HCT116 (cell line): Measurements from ENCODE around the gene MYLK. TPM values are rescaled to one million over a fixed set of nuclear protein-coding genes. Genes with fewer than 3 reads are reported as not detected.

Experiments
- ATAC-seq: fragments of 200-7000 bp; cut with Tn5 transposase; 2 replicates; pipeline ENCODE4 v1.9.1; 2020; ENCODE audit warnings: mild to moderate bottlenecking, moderate library complexity
- BruUV-seq: library from RNA; stranded (reverse); fragments of 400-500 nt; replicated peaks from 2 replicates; lab custom pipeline; 2021; lab: Mats Ljungman, UMichigan
- CTCF ChIA-PET: fragments of 300-600 bp; sonication (Branson Sonifier 250); formaldehyde crosslinking; loops from one replicate; lab custom pipeline; 2021; ENCODE audit warnings: antibody characterized with exemption; lab: Charles Lee
- POLR2A ChIA-PET: fragments of 300-600, 350-600 bp; sonication (Branson Sonifier 250); formaldehyde crosslinking; loops from one replicate; lab custom pipeline; 2021; ENCODE audit warnings: antibody characterized with exemption; lab: Charles Lee
- RAD21 ChIA-PET, 2 experiments: fragments of 300-600 bp; sonication (Branson Sonifier 250); formaldehyde crosslinking; loops; one replicate each; lab custom pipeline; 2023; ENCODE audit warnings: low total read pairs in 2 of 2; ENCODE audit not compliant: uncharacterized antibody in 2 of 2, unreplicated experiment in 2 of 2, low non-redundant PET in 1 of 2; lab: Charles Lee
- DNase-seq: peaks from one replicate; pipeline ENCODE4 v3.0.0-alpha.2; 2010; ENCODE audit warnings: low read depth, low spot score
- H2AFZ ChIP-seq: fragments of 200-600 bp; shearing (Covaris generic), sonication (generic); 2 replicates; pipeline ENCODE4 v1.6.1; 2017; ENCODE audit warnings: low read depth, mixed run types, mixed read lengths, antibody characterized with exemption, low read length; ENCODE audit not compliant: poor library complexity, severe bottlenecking
- H3K27ac ChIP-seq: 2 replicates; pipeline ENCODE4 v1.5.1; 2012; ENCODE audit warnings: low read depth, low read length
- H3K27me3 ChIP-seq: fragments of 200-600 bp; sonication (generic); 2 replicates; pipeline ENCODE4 v1.6.1; 2016; ENCODE audit warnings: mixed run types, low read length, mixed read lengths; ENCODE audit not compliant: insufficient read depth
- H3K36me3 ChIP-seq, 2 experiments: fragments of 200-500 bp in 1 of 2; fragments of 200-600 bp in 1 of 2; sonication (Bioruptor generic) in 1 of 2; sonication (generic) in 1 of 2; 2 replicates each; pipeline versions ENCODE4 v1.5.1 to v1.6.1; 2014 to 2016; ENCODE audit warnings: low read length in 2 of 2, inconsistent platforms in 1 of 2, mixed read lengths in 1 of 2, mixed run types in 1 of 2; ENCODE audit not compliant: insufficient read depth in 2 of 2, control insufficient read depth in 1 of 2
- H3K4me1 ChIP-seq, 2 experiments: fragments of 200-600 bp in 1 of 2; sonication (generic) in 1 of 2; 2 replicates each; pipeline versions ENCODE4 v1.5.1 to v1.6.1; 2012 to 2017; ENCODE audit warnings: low read length in 2 of 2, inconsistent platforms in 1 of 2, mild to moderate bottlenecking in 1 of 2, mixed read lengths in 1 of 2, mixed run types in 1 of 2, moderate library complexity in 1 of 2; ENCODE audit not compliant: insufficient read depth in 2 of 2, control insufficient read depth in 1 of 2
- H3K4me2 ChIP-seq: fragments of 200-600 bp; sonication (generic); 2 replicates; pipeline ENCODE4 v1.6.1; 2017; ENCODE audit warnings: mixed run types, low read length, mixed read lengths
- H3K4me3 ChIP-seq, 2 experiments: fragments of 200-600 bp in 1 of 2; sonication (generic) in 1 of 2; replicated peaks in 1 of 2; 2 replicates each; pipeline ENCODE4 v1.5.1; 2011 to 2016; ENCODE audit warnings: low read length in 2 of 2, control low read depth in 1 of 2, low read depth in 1 of 2, mild to moderate bottlenecking in 1 of 2, mixed read lengths in 1 of 2, mixed run types in 1 of 2
- H3K79me2 ChIP-seq: fragments of 200-600 bp; sonication (generic); 2 replicates; pipeline ENCODE4 v1.6.1; 2017; ENCODE audit warnings: mild to moderate bottlenecking, mixed run types, low read length, moderate library complexity, mixed read lengths; ENCODE audit not compliant: insufficient read depth
- H3K9ac ChIP-seq: fragments of 200-600 bp; sonication (generic); 2 replicates; pipeline ENCODE4 v1.6.1; 2016; ENCODE audit warnings: low read length, mixed read lengths
- H3K9me2 ChIP-seq: fragments of 200-600 bp; sonication (generic), shearing (Covaris generic); 2 replicates; pipeline ENCODE4 v1.6.1; 2017; ENCODE audit warnings: mixed run types, mild to moderate bottlenecking, moderate library complexity; ENCODE audit not compliant: insufficient read depth
- H3K9me3 ChIP-seq, 2 experiments: fragments of 200-500 bp in 1 of 2; fragments of 200-600 bp in 1 of 2; sonication (Bioruptor generic) in 1 of 2; sonication (generic) in 1 of 2; 2 replicates each; pipeline ENCODE4 v1.6.1; 2014 to 2017; ENCODE audit warnings: low read length in 2 of 2, mixed read lengths in 2 of 2, inconsistent platforms in 1 of 2, low read depth in 1 of 2, mild to moderate bottlenecking in 1 of 2, mixed run types in 1 of 2, moderate library complexity in 1 of 2; ENCODE audit not compliant: control insufficient read depth in 1 of 2, insufficient read depth in 1 of 2
- H4K20me1 ChIP-seq: fragments of 200-600 bp; sonication (generic), shearing (Covaris generic); 2 replicates; pipeline ENCODE4 v1.6.1; 2017; ENCODE audit warnings: mixed run types, mild to moderate bottlenecking, moderate library complexity; ENCODE audit not compliant: insufficient read depth
- ATF3 ChIP-seq: IDR thresholded peaks from 2 replicates; pipeline ENCODE4 v1.6.1; 2012
- CBX3 ChIP-seq: IDR thresholded peaks from 2 replicates; pipeline ENCODE4 v1.6.1; 2012; ENCODE audit warnings: low read depth
- CTCF ChIP-seq, 3 experiments: fragments of 200-600 bp in 1 of 3; sonication (generic) in 1 of 3; IDR thresholded peaks in 2 of 3; conservative IDR thresholded peaks in 1 of 3; 2 replicates each; pipeline ENCODE4 v1.5.1; 2012 to 2017; ENCODE audit warnings: low read depth in 2 of 3, low read length in 2 of 3, antibody characterized with exemption in 1 of 3, borderline replicate concordance in 1 of 3, control low read depth in 1 of 3, mild to moderate bottlenecking in 1 of 3, mixed read lengths in 1 of 3, mixed run types in 1 of 3, moderate library complexity in 1 of 3; ENCODE audit not compliant: insufficient read depth in 1 of 3
- EGR1 ChIP-seq: IDR thresholded peaks from 2 replicates; pipeline ENCODE4 v1.6.1; 2012; ENCODE audit warnings: low read depth
- FOSL1 ChIP-seq: IDR thresholded peaks from 2 replicates; pipeline ENCODE4 v1.6.1; 2012; ENCODE audit warnings: low read depth
- MAX ChIP-seq: IDR thresholded peaks from 2 replicates; pipeline ENCODE4 v1.6.1; 2012
- POLR2A ChIP-seq: IDR thresholded peaks from 2 replicates; pipeline ENCODE4 v1.7.0; 2011; ENCODE audit warnings: borderline replicate concordance; ENCODE audit not compliant: insufficient read depth, insufficient read length; ENCODE audit errors: extremely low read depth
- POLR2AphosphoS5 ChIP-seq: IDR thresholded peaks from 2 replicates; pipeline ENCODE4 v1.6.1; 2011; ENCODE audit warnings: mild to moderate bottlenecking, low read depth, low read length, moderate library complexity
- RAD21 ChIP-seq: IDR thresholded peaks from 2 replicates; pipeline ENCODE4 v1.6.1; 2012; ENCODE audit warnings: low read depth, mild to moderate bottlenecking
- REST ChIP-seq: IDR thresholded peaks from 2 replicates; pipeline ENCODE4 v1.6.1; 2012; ENCODE audit warnings: low read depth
- SIN3A ChIP-seq: IDR thresholded peaks from 2 replicates; pipeline ENCODE4 v1.6.1; 2012; ENCODE audit warnings: low read depth
- SRF ChIP-seq: IDR thresholded peaks from 2 replicates; pipeline ENCODE4 v1.6.1; 2012; ENCODE audit warnings: low read depth
- intact Hi-C: fragments of 100-400 bp; cut with micrococcal nuclease; formaldehyde crosslinking; loops from 2 replicates; pipeline ENCODE4 v1.10.0; 2022
- total RNA-seq: library from RNA; stranded (reverse); gene quantifications from one replicate; pipeline ENCODE4 v1.2.1, GENCODE V29; 2021; ENCODE audit not compliant: unreplicated experiment

Gene MYLK
- total RNA-seq, 1 experiment from 2014 or later = 3.8 TPM

GRCh38 chr3:123684209-123684608, 199.9 kb downstream of the MYLK start:
- Histone ChIP-seq H3K79me2 (no peaks in the 10 kb centered on the region), H3K27me3 (no peaks in the 10 kb centered on the region), H3K4me2 (no peak overlapping the region), H3K9me2 (no peaks in the 10 kb centered on the region), H3K9me3 (no peaks in the 10 kb centered on the region), H3K36me3 (no peaks in the 10 kb centered on the region), H3K4me1 (peaks cover 4 to 14% of the 10 kb centered on the region in 2 experiments; a peak in 3 of 4 replicates), H3K4me3 (no peak overlapping the region), H4K20me1 (no peaks in the 10 kb centered on the region), H3K9ac (no peak overlapping the region), H2AFZ (no peak overlapping the region), H3K27ac (no peak overlapping the region)
- ChIA-PET RAD21 (no interaction called here), POLR2A (no interaction called here), CTCF (no interaction called here)
- no peak for TF ChIP-seq FOSL1
- no peak for TF ChIP-seq SRF
- no peak for TF ChIP-seq SIN3A
- TF ChIP-seq CTCF (IDR thresholded peaks at IDR 0.05 in 2 of 3, conservative IDR thresholded peaks at IDR 0.05 in 1 of 3; ENCODE audit: borderline replicate concordance in 1 of 3, insufficient read depth in 1 of 3, low read depth in 2 of 3, low read length in 2 of 3) = no peak
- no peak for TF ChIP-seq POLR2A
- TF ChIP-seq ATF3 = no peak
- no peak for TF ChIP-seq MAX
- no peak for TF ChIP-seq REST
- TF ChIP-seq RAD21 = no peak
- TF ChIP-seq EGR1 = no peak
- no peak for TF ChIP-seq CBX3
- TF ChIP-seq POLR2AphosphoS5 = no peak
- no peak for DNase-seq
- BruUV-seq = no TSS peak
- intact Hi-C loops = no loop called here
- ATAC-seq = no peak
